GM18873 (cell line): ENCODE data around the gene AFF1.
A peak's percentile ranks its signal among the peaks of the same experiment; 100 is the strongest.
"Not testable (repeated sequence)": the region's sequence is repeated elsewhere in the genome, so short reads cannot be mapped to it uniquely, and the experiment has no call there.

ENCODE experiments used
- ATAC-seq: cut with Tn5 transposase; IDR thresholded peaks from one replicate; pipeline ENCODE4 v1.9.1; 2021; ENCODE audit warnings: mild to moderate bottlenecking, moderate library complexity, moderate number of reproducible peaks; ENCODE audit not compliant: unreplicated experiment, low FRiP score

Gene AFF1

GRCh38 chr4:87128006-87128705, 193.3 kb downstream of the AFF1 start:
- no peak for ATAC-seq

DNA sequence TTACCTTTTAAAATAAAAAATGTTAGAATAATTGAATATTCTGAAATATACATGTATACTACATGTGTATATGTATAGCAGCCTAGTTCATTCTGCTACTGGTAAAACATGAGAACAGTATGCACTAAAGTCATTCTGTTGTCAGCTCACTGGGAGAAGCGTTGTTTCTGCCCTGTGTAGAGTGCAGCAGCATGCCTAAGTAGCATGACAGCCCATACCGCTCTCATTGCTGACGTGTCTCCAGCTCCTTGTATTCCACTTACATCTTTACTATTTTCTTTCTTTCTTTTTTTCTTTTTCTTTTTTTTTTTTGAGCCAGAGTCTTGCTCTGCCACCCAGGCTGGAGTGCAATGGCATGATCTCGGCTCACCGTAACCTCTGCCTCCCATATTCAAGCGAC, 194.9 kb downstream of the AFF1 start:
- no peak for ATAC-seq

- ATAC-seq: no peak
Measured at GRCh38 chr4:87130985-87131703, 196.3 kb downstream of the AFF1 start.

DNA sequence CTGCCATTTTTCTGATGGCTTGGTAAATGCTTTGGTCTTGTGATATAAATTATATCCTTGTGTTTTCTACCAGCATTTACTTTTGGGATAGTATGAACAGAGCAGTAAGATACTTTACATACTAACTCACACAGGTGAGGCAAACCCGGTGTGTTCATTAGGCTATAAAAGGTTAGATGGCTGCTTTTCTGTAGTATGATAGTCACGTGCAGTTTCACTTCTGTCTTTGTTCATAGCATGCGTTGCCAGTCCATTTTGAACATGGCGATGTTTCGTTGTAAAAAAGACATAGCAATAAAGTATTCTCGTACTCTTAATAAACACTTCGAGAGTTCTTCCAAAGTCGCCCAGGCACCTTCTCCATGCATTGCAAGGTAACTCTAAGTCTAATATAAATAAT, 197.2 kb downstream of the AFF1 start:
- ATAC-seq: no peak

DNA sequence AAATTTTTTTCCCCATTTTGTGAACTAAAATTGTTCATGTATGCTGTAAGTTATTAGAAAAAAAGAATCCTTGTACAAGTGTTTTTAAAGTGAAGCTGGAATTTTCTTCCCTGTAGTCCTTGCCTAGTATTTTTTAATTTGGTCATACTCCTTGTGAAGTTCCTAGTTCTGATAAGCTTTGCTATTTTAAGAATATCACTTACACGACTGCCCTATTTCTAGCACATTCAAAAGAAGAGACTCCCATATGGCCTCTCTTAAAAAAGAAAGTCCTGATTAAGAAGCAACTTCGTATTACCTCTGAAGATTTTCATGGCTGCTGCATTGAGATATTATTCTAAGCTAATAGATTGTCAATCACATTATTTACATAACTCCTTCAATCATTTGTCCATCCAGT, 198.4 kb downstream of the AFF1 start:
- no peak for ATAC-seq

DNA sequence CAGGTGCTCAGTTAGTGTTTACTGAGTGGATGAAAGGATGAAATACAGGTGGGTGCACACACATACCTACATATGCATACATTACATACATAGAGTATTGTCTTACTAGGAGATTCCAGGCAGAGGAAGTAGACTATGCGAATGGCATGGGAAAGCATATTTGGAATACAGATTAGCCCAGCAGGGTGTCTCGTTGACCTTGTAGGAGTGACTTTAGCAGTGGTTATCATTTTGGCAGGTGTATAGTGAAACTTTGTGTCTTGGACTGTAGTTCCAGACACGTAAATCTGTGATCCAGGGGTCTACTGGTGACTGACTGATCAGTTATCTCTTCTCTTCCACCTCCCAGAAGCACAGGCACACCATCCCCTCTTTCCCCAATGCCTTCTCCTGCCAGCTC, 199.3 kb downstream of the AFF1 start:
- no peak for ATAC-seq

GRCh38 chr4:87141428-87141827, 206.6 kb downstream of the AFF1 start:
- no peak for ATAC-seq

DNA sequence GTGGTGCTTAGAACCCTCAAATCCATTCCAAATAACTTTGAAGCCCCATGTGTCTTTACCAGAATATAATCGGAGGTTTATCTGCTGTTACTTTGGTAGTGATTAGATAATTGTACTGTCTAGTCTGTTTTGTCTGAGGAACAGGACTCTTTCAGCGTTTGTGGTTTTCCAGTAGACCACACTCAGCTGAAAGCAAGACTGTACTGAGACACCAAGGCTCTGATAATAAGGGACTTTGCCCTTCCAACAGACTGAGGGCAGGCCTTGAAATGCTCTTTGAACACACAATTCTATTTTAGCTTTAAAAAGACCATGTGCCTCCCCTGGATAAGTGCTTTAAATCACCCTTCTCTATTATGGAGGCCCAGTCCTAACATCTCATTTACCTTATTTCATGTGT, 209.5 kb downstream of the AFF1 start:
- ATAC-seq: no peak

GRCh38 chr4:87145934-87146333, 211.1 kb downstream of the AFF1 start:
- ATAC-seq: not testable (repeated sequence)

DNA sequence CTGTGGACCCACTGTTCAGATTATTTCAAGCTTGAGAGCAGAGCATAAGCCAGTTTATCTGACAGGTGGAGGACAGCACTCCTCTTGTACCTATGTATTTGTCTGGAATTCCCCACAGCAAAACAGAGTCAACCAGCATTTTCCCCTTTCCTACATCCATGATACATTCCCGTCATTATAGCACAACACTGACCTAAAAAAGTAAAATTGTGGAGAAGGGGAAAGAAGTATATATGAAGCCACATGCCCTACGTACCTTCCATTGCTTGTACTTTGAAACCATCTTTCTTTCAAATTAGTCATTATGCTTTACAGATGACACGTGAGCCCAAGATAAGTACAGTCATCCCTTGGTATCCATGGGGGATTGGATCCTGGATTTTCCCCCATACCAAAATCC, 212.3 kb downstream of the AFF1 start:
- ATAC-seq: no peak

- ATAC-seq: peak; percentile 67
Measured at GRCh38 chr4:87150498-87151261, 215.9 kb downstream of the AFF1 start.

- no peak for ATAC-seq
Measured at GRCh38 chr4:87151730-87152129, 216.9 kb downstream of the AFF1 start.

DNA sequence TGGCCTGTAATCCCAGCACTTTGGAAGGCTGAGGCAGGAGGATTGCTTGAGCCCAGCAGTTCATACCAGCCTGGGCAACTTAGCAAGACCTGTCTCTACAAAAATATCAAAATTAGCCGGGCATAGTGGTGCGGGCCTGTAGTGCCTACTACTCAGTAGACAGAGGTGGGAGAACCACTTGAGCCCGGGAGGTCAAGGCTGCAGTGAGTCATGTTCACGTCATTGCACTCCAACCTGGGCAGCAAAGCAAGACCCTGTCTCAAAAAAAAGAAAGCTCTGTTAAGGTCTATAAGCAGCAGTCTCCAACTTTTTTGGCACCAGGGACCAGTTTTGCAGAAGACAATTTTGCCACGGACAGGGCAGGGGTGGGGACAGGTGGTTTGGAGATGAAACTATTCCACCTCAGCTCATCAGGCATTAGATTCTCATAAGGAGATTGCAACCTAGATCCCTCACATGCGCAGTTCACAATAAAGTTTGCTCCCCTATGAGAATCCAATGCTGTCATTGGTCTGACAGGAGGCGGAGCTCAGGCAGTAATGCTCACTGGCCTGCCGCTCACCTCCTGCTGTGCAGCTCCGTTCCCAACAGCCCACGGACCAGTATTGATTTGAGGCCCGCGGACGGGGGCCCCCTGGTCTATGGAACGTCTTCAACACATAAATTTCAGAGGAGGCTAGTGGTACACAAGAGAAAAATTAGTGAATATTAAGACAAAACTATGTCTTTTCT, 217.7 kb downstream of the AFF1 start:
- no peak for ATAC-seq

GRCh38 chr4:87153078-87153870, 218.5 kb downstream of the AFF1 start:
- ATAC-seq: no peak

GRCh38 chr4:87165892-87166291, 231.1 kb downstream of the AFF1 start:
- ATAC-seq: no peak

- ATAC-seq: no peak
Measured at GRCh38 chr4:87166296-87166854, 231.6 kb downstream of the AFF1 start.

DNA sequence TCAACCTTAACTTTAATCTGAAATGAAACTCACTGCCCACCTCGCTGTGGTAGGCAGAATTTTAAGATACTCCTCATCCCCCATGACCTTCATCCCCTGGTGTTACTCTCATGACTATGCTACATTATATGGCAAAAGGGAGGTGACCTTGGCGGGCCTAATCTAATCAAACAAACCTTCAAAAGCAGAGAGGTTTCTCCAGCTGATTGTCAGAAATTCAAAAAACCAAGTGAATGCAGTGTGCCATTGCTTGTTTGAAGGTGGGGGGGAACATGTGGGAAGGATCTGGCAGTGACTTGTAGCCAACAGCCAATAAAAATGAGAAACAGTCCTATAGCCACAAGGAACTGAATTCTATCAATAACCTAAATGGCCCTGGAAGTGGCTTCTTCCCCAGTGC, 237.1 kb downstream of the AFF1 start:
- ATAC-seq: no peak

GRCh38 chr4:87174672-87175071, 239.9 kb downstream of the AFF1 start:
- ATAC-seq: no peak

DNA sequence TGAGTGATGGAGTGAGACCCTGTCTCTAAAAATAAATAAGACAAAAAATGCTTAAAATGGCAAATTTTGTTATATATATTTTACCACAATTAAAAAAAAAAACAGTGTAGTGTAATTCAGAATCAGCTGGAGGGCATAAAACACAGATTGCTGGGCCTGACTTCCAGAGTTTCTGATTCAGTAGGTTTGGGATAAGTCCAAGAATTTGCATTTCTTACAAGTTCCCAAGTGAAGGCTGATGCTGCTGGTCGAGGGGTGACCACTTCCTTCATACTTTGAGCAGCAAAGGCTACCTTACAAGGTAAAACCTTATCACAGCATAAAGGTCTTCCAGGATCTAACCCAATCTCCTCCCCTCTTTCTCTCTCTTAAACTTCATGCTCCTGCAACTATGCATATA, 244.9 kb downstream of the AFF1 start:
- ATAC-seq: no peak

DNA sequence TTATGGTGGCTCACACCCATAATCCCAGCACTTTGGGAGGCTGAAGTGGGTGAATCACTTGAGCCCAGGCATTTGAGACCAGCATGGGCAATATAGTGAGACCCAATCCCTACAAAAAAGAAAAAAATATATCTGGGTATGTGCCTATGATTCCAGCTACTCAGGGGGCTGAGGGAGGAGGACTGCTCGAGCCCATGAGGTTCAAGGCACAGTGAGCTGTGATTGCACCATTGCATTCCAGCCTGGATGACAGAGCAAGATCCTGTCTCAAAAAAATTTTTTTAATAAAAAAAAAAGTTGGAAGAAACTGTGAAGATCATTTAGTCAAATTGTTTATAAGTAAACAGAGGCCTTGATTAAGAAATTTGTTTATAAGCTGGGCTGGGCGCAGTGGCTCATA, 246.0 kb downstream of the AFF1 start:
- ATAC-seq: no peak
